Effector memory CD4-positive, alpha-beta T cell (primary cell): ENCODE data around the gene TAB2.

Experiments
- DNase-seq, 3 donors: peaks; one replicate each; pipeline ENCODE4 v3.0.0-alpha.2; 2020
- H3K27ac ChIP-seq: 2 replicates; pipeline ENCODE4 v1.7.0; 2013; ENCODE audit warnings: mild to moderate bottlenecking, low read length, moderate library complexity; ENCODE audit not compliant: insufficient read depth, poor library complexity, severe bottlenecking
- H3K27me3 ChIP-seq: replicated peaks from 2 replicates; pipeline ENCODE4 v1.7.0; 2013; ENCODE audit warnings: mild to moderate bottlenecking, low read length; ENCODE audit not compliant: insufficient read depth, control insufficient read depth, poor library complexity, severe bottlenecking
- H3K36me3 ChIP-seq: 2 replicates; pipeline ENCODE4 v1.7.0; 2013; ENCODE audit warnings: mild to moderate bottlenecking, low read length, moderate library complexity; ENCODE audit not compliant: control insufficient read depth, insufficient read depth
- H3K4me1 ChIP-seq: 2 replicates; pipeline ENCODE4 v1.7.0; 2013; ENCODE audit warnings: low read length, mild to moderate bottlenecking; ENCODE audit not compliant: control insufficient read depth, insufficient read depth, poor library complexity, severe bottlenecking
- H3K4me3 ChIP-seq: 2 replicates; pipeline ENCODE4 v1.7.0; 2013; ENCODE audit warnings: low read length, low read depth, mild to moderate bottlenecking; ENCODE audit not compliant: insufficient read depth, poor library complexity, severe bottlenecking
- H3K9me3 ChIP-seq: 2 replicates; pipeline ENCODE4 v1.7.0; 2013; ENCODE audit warnings: mild to moderate bottlenecking, low read length, moderate library complexity; ENCODE audit not compliant: control insufficient read depth

TAB2 gene

GRCh38 chr6:149360536-149360935, 43.0 kb downstream of the TAB2 start:
- Histone ChIP-seq H3K36me3 (no peaks in the 10 kb centered on the region), H3K27me3 (no peaks in the 10 kb centered on the region), H3K9me3 (no peaks in the 10 kb centered on the region), H3K4me3 (no peak overlapping the region), H3K27ac (no peak overlapping the region), H3K4me1 (peaks cover 16% of the 10 kb centered on the region)
- DNase-seq, result no peak

- no peaks in the 10 kb centered on the region for H3K9me3 ChIP-seq
- H3K36me3 ChIP-seq, result no peaks in the 10 kb centered on the region
- DNase-seq, result no peak
- no peaks in the 10 kb centered on the region for H3K27me3 ChIP-seq
- no peak overlapping the region for H3K4me3 ChIP-seq
- no peak overlapping the region for H3K27ac ChIP-seq
- H3K4me1 ChIP-seq, result peaks cover 25% of the 10 kb centered on the region
Measured at GRCh38 chr6:149362289-149362688, 44.8 kb downstream of the TAB2 start.

- no peak overlapping the region for H3K27ac ChIP-seq
- no peaks in the 10 kb centered on the region for H3K27me3 ChIP-seq
- DNase-seq, result no peak
- H3K4me3 ChIP-seq, result no peak overlapping the region
- no peaks in the 10 kb centered on the region for H3K36me3 ChIP-seq
- H3K4me1 ChIP-seq, result peaks cover 32% of the 10 kb centered on the region
- H3K9me3 ChIP-seq, result no peaks in the 10 kb centered on the region
Measured at GRCh38 chr6:149363154-149363553, 45.6 kb downstream of the TAB2 start.

- H3K36me3 ChIP-seq, result no peaks in the 10 kb centered on the region
- no peaks in the 10 kb centered on the region for H3K9me3 ChIP-seq
- peak overlapping the region; percentile 31 for H3K27ac ChIP-seq
- no peaks in the 10 kb centered on the region for H3K27me3 ChIP-seq
- H3K4me3 ChIP-seq, result no peak overlapping the region
- peaks cover 33% of the 10 kb centered on the region for H3K4me1 ChIP-seq
- no peak for DNase-seq
Measured at GRCh38 chr6:149364557-149364956, 47.0 kb downstream of the TAB2 start.

GRCh38 chr6:149365197-149365596, 47.7 kb downstream of the TAB2 start:
- no peaks in the 10 kb centered on the region for H3K9me3 ChIP-seq
- H3K27ac ChIP-seq, result peak overlapping the region; percentile 21

GRCh38 chr6:149366267-149366921, 48.9 kb downstream of the TAB2 start:
- Histone ChIP-seq H3K36me3 (no peaks in the 10 kb centered on the region), H3K4me3 (peak overlapping the region; percentile 9), H3K27ac (peak overlapping the region; percentile 30), H3K27me3 (no peaks in the 10 kb centered on the region), H3K9me3 (no peaks in the 10 kb centered on the region), H3K4me1 (peaks cover 30% of the 10 kb centered on the region)
- no peak for DNase-seq

More at GRCh38 chr6:149365197-149365596, 47.7 kb downstream of the TAB2 start:
- Histone ChIP-seq H3K4me1 (peaks cover 33% of the 10 kb centered on the region), H3K27me3 (no peaks in the 10 kb centered on the region), H3K4me3 (no peak overlapping the region), H3K36me3 (no peaks in the 10 kb centered on the region)
- no peak for DNase-seq

GRCh38 chr6:149368065-149368464, 50.6 kb downstream of the TAB2 start:
- Histone ChIP-seq H3K27ac (no peak overlapping the region), H3K36me3 (no peaks in the 10 kb centered on the region), H3K27me3 (no peaks in the 10 kb centered on the region), H3K4me3 (no peak overlapping the region), H3K9me3 (no peaks in the 10 kb centered on the region), H3K4me1 (peaks cover 30% of the 10 kb centered on the region)
- no peak for DNase-seq

- peaks cover 8% of the 10 kb centered on the region for H3K36me3 ChIP-seq
- H3K27me3 ChIP-seq, result no peaks in the 10 kb centered on the region
- H3K9me3 ChIP-seq, result no peaks in the 10 kb centered on the region
- no peak overlapping the region for H3K27ac ChIP-seq
- peaks cover 21% of the 10 kb centered on the region for H3K4me1 ChIP-seq
- no peak for DNase-seq
- no peak overlapping the region for H3K4me3 ChIP-seq
Measured at GRCh38 chr6:149371154-149371553, 53.6 kb downstream of the TAB2 start.

- peaks cover 8% of the 10 kb centered on the region for H3K36me3 ChIP-seq
- H3K27ac ChIP-seq, result no peak overlapping the region
- H3K27me3 ChIP-seq, result no peaks in the 10 kb centered on the region
- no peak overlapping the region for H3K4me3 ChIP-seq
- no peak for DNase-seq
- H3K4me1 ChIP-seq, result peaks cover 14% of the 10 kb centered on the region
- no peaks in the 10 kb centered on the region for H3K9me3 ChIP-seq
Measured at GRCh38 chr6:149372062-149372461, 54.5 kb downstream of the TAB2 start.

GRCh38 chr6:149373511-149373910, 56.0 kb downstream of the TAB2 start:
- no peak overlapping the region for H3K27ac ChIP-seq
- no peaks in the 10 kb centered on the region for H3K27me3 ChIP-seq
- no peak for DNase-seq
- H3K36me3 ChIP-seq, result peaks cover 16% of the 10 kb centered on the region
- no peak overlapping the region for H3K4me3 ChIP-seq
- H3K4me1 ChIP-seq, result peaks cover under 1% of the 10 kb centered on the region
- H3K9me3 ChIP-seq, result no peaks in the 10 kb centered on the region
